GM12878 (cell line): Measurements from ENCODE around the gene TMSB10. TPM values are rescaled to one million over a fixed set of nuclear protein-coding genes. Genes with fewer than 3 reads are reported as not detected.

ENCODE experiments used
- ATAC-seq: fragments of 200-7000 bp; cut with Tn5 transposase; 3 replicates; pipeline ENCODE4 v1.9.1; 2020; ENCODE audit warnings: mild to moderate bottlenecking, moderate library complexity
- BruUV-seq: library from RNA; stranded (reverse); fragments of 400-500 nt; replicated peaks from 2 replicates; lab custom pipeline; 2021; lab: Mats Ljungman, UMichigan
- CTCF ChIA-PET: fragments of 300-600 bp; sonication (Branson Sonifier 250); formaldehyde crosslinking; extraction: SDS; loops from one replicate; lab custom pipeline; 2021; ENCODE audit warnings: inconsistent platforms; lab: Yijun Ruan, JAX
- POLR2A ChIA-PET: fragments of 350-600 bp; formaldehyde crosslinking; extraction: SDS; loops from one replicate; lab custom pipeline; 2021; ENCODE audit warnings: inconsistent platforms; lab: Charles Lee
- RAD21 ChIA-PET: fragments of 300-600 bp; sonication (Branson Sonifier 250); formaldehyde crosslinking; loops from one replicate; lab custom pipeline; 2023; ENCODE audit warnings: antibody characterized with exemption; ENCODE audit not compliant: unreplicated experiment; lab: Charles Lee
- SMC1A ChIA-PET: fragments of 300-600 bp; sonication (Branson Sonifier 250); formaldehyde crosslinking; loops from one replicate; lab custom pipeline; 2023; ENCODE audit not compliant: unreplicated experiment, uncharacterized antibody; lab: Charles Lee
- DNase-seq: peaks from one replicate; pipeline ENCODE4 v3.0.0-alpha.2; 2011; ENCODE audit warnings: low read depth, low spot score
- FAIRE-seq: peaks from 3 replicates; lab custom pipeline; 2011; peaks lifted over from hg19 to GRCh38; lab: Jason Lieb, UNC
- H2AFZ ChIP-seq: 2 replicates; pipeline ENCODE4 v1.6.0; 2011; ENCODE audit warnings: low read depth, low read length, control low read depth; ENCODE audit not compliant: control insufficient read depth
- H3K27ac ChIP-seq: 2 replicates; pipeline ENCODE4 v1.5.1; 2011; ENCODE audit warnings: control low read depth; ENCODE audit not compliant: control insufficient read depth, insufficient read depth
- H3K27me3 ChIP-seq, 2 experiments: replicated peaks in 1 of 2; 2 replicates each; pipeline versions ENCODE4 v1.6.0 to v1.6.1; 2011; ENCODE audit warnings: low read length in 1 of 2; ENCODE audit not compliant: control insufficient read depth in 2 of 2, insufficient read depth in 2 of 2
- H3K36me3 ChIP-seq, 2 experiments: 2 replicates each; pipeline ENCODE4 v1.5.1; 2011; ENCODE audit warnings: low read length in 1 of 2; ENCODE audit not compliant: control insufficient read depth in 2 of 2, insufficient read depth in 2 of 2
- H3K4me1 ChIP-seq: 2 replicates; pipeline ENCODE4 v1.6.1; 2011; ENCODE audit warnings: mild to moderate bottlenecking, low read length, moderate library complexity, mixed read lengths; ENCODE audit not compliant: control insufficient read depth, insufficient read depth
- H3K4me2 ChIP-seq: 2 replicates; pipeline ENCODE4 v1.6.0; 2011; ENCODE audit warnings: control low read depth; ENCODE audit not compliant: control insufficient read depth, insufficient read depth
- H3K4me3 ChIP-seq: fragments of 200-600 bp; sonication (generic); 2 replicates; pipeline ENCODE4 v1.5.1; 2016
- H3K79me2 ChIP-seq: 2 replicates; pipeline ENCODE4 v1.6.0; 2011; ENCODE audit warnings: low read length; ENCODE audit not compliant: control insufficient read depth, insufficient read depth
- H3K9ac ChIP-seq: 2 replicates; pipeline ENCODE4 v1.8.0; 2011; ENCODE audit warnings: low read length, control low read depth, mixed read lengths; ENCODE audit not compliant: control insufficient read depth, insufficient read depth
- H3K9me3 ChIP-seq: replicated peaks from 3 replicates; pipeline ENCODE4 v1.5.1; 2011; ENCODE audit warnings: mild to moderate bottlenecking, low read length; ENCODE audit not compliant: control insufficient read depth, insufficient read depth
- H4K20me1 ChIP-seq: 2 replicates; pipeline ENCODE4 v1.6.0; 2011; ENCODE audit not compliant: control insufficient read depth, insufficient read depth
- BCL11A ChIP-seq: IDR thresholded peaks from 2 replicates; pipeline ENCODE4 v1.6.1; 2011; ENCODE audit warnings: low read depth, low read length
- CREB1 ChIP-seq: IDR thresholded peaks from 2 replicates; pipeline ENCODE4 v1.6.1; 2012; ENCODE audit warnings: low read depth, mild to moderate bottlenecking, inconsistent platforms
- EED ChIP-seq: sonication (generic); IDR thresholded peaks from 2 replicates; pipeline ENCODE4 v1.6.1; 2016; ENCODE audit warnings: antibody characterized with exemption, low read depth
- EZH2 ChIP-seq: IDR thresholded peaks from 2 replicates; pipeline ENCODE4 v1.6.1; 2012; ENCODE audit warnings: low read depth, mild to moderate bottlenecking, control low read depth, inconsistent platforms, low read length, borderline replicate concordance; ENCODE audit not compliant: control insufficient read depth
- HSF1 ChIP-seq: fragments of 150-350 bp; IDR thresholded peaks from 2 replicates; pipeline ENCODE4 v1.6.1; 2014; ENCODE audit warnings: mild to moderate bottlenecking, low read depth, low read length
- PAX5 ChIP-seq: IDR thresholded peaks from 2 replicates; pipeline ENCODE4 v1.6.1; 2011; ENCODE audit warnings: low read depth, low read length, borderline replicate concordance
- PRDM15 ChIP-seq: fragments of 450-650 bp; formaldehyde crosslinking; IDR thresholded peaks from 2 replicates; pipeline ENCODE4 v1.4.0; 2020; ENCODE audit warnings: mild to moderate bottlenecking, moderate library complexity
- SIN3A ChIP-seq: IDR thresholded peaks from 2 replicates; pipeline ENCODE4 v1.6.1; 2012; ENCODE audit warnings: low read depth, low read length, improper control_type of control experiment
- USF1 ChIP-seq: IDR thresholded peaks from 2 replicates; pipeline ENCODE4 v1.6.1; 2011; ENCODE audit warnings: borderline replicate concordance, low read depth, mild to moderate bottlenecking, moderate library complexity, mixed read lengths, low read length; ENCODE audit not compliant: insufficient read depth; ENCODE audit errors: extremely low read length
- ZBTB4 ChIP-seq: fragments of 450-650 bp; formaldehyde crosslinking; IDR thresholded peaks from 2 replicates; pipeline ENCODE4 v1.4.0; 2022; ENCODE audit warnings: mild to moderate bottlenecking, moderate library complexity
- WGBS: methylation state at CpG from one replicate; pipeline ENCODE4 v1.1.6; 2016; ENCODE audit warnings: low lambda C conversion rate; ENCODE audit not compliant: insufficient replicate concordance, insufficient coverage; ENCODE audit errors: missing lambda C conversion rate; 5-methylcytosine and 5-hydroxymethylcytosine counted together
- in situ Hi-C: fragments of 300-500 bp; cut with MboI; formaldehyde crosslinking; loops from 9 replicates; pipeline ENCODE4 v1.14.3; 2018; ENCODE audit warnings: mixed read lengths
- intact Hi-C: fragments of 100-400 bp; cut with micrococcal nuclease; formaldehyde crosslinking; loops from one replicate; pipeline ENCODE4 v1.14.2; 2022; ENCODE audit not compliant: unreplicated experiment
- polyA plus RNA-seq, 11 experiments: library from polyadenylated mRNA; depleted of rRNA in 4 of 11; unstranded in 6 of 11; stranded (reverse) in 5 of 11; fragments of >200 nt; fragmentation: Nextera tagmentation in 4 of 11; fragmentation: Illumina TruSeq in 1 of 11; extraction: Ambion mirVana in 4 of 11; extraction: Trizol in 1 of 11; gene quantifications; 1 replicate in 1 of 11; 2 replicates in 10 of 11; pipeline versions ENCODE4 v1.2.1 to v1.2.3, GENCODE V29; 2011 to 2016; ENCODE audit warnings: inconsistent platforms in 2 of 11, missing spikeins in 2 of 11, low read depth in 1 of 11
- total RNA-seq, 4 experiments: library from RNA; depleted of rRNA in 3 of 4; stranded (reverse); fragments of >200 nt in 3 of 4; fragmentation: Illumina TruSeq in 1 of 4; extraction: Trizol in 1 of 4; gene quantifications; 2 replicates each; pipeline versions ENCODE4 v1.2.1 to v1.2.3, GENCODE V29; 2013 to 2021

Gene TMSB10
- total and polyA plus RNA-seq, 10 of the 15 experiments (the other 5 are each of a cell fraction or from before 2014, with no cell fraction given), result 1,406 to 4,860 (median 3,381) TPM

- TF ChIP-seq CREB1 (peak; percentile 47), HSF1 (no peak)
- TF ChIP-seq, all 136 proteins: peak for 63
Measured at GRCh38 chr2:84939426-84940087, 34.1 kb downstream of the TMSB10 start (continued).

GRCh38 chr2:84940088-84940470, 34.6 kb downstream of the TMSB10 start:
- ChIA-PET RAD21 (interaction anchor here (0.5 to 10.8 kb wide), 21 partner anchors 9 to 599 kb away, joined by 3 to 300 read pairs (median 5); partner anchors contain the start of genes ELMOD3, KCMF1, MAT2A and RETSAT), POLR2A (interaction anchor here (1.5 to 14.1 kb wide), 8 partner anchors 9 to 51 kb away, joined by 5 to 265 read pairs (median 22); partner anchors contain the start of genes KCMF1 and TMSB10), CTCF (interaction anchor here (0.6 to 11.7 kb wide), 15 partner anchors 9 to 359 kb away, joined by 3 to 275 read pairs (median 5); partner anchors contain the start of gene TRABD2A), SMC1A (interaction anchor here (0.9 to 22.1 kb wide), 13 partner anchors 9 to 78 kb away, joined by 3 to 378 read pairs (median 7); partner anchors contain the start of gene KCMF1)
- H3K9me3 ChIP-seq, result no peaks in the 10 kb centered on the region; the same call in 2 of the 3 replicates
- H3K4me2 ChIP-seq, result peak overlapping the region; percentile 100
- peaks cover 39% of the 10 kb centered on the region for H3K79me2 ChIP-seq
- H3K27ac ChIP-seq, result peak overlapping the region; percentile 100
- H3K36me3 ChIP-seq, result no peaks in the 10 kb centered on the region
- DNase-seq, result no peak
- no peak overlapping the region for H2AFZ ChIP-seq
- no peak for FAIRE-seq
- BruUV-seq, result TSS peak; percentile 42
- H3K9ac ChIP-seq, result peak overlapping the region; percentile 97
- WGBS, result 0% methylated on average over 3 of the region's 3 CpGs
- peaks cover 52% of the 10 kb centered on the region for H3K4me1 ChIP-seq
- no peaks in the 10 kb centered on the region for H4K20me1 ChIP-seq
- H3K4me3 ChIP-seq, result peak overlapping the region; percentile 41
- in situ Hi-C loops (loop anchor here (25.0 kb wide), 1 partner anchor 1497 kb away; the partner anchor contains the start of gene KDM3A), intact Hi-C loops (loop anchor here (5.0 kb wide), 1 partner anchor 72 kb away; no protein-coding TSS in a partner anchor)
- peak; percentile 3; the same call in 2 of the 3 replicates for ATAC-seq
- no peaks in the 10 kb centered on the region for H3K27me3 ChIP-seq
- TF ChIP-seq EZH2 (no peak), SIN3A (no peak), USF1 (no peak), BCL11A (no peak), PRDM15 (CRISPR knock-in tag) (no peak), EED (0 out of 2 replicates have a peak, but pooled peaks have one; percentile 9), PAX5 (no peak), ZBTB4 (no peak)
